Panc1 (cell line): ENCODE measurements around the gene TERB1. TPM values are rescaled to one million over a fixed set of nuclear protein-coding genes. Genes with fewer than 3 reads are reported as not detected.

ENCODE experiments used
- ATAC-seq: fragments of 200-7000 bp; cut with Tn5 transposase; 2 replicates; pipeline ENCODE4 v1.9.1; 2020; ENCODE audit warnings: mild to moderate bottlenecking, moderate library complexity
- BruUV-seq: library from RNA; stranded (reverse); fragments of 400-500 nt; replicated peaks from 2 replicates; lab custom pipeline; 2021; lab: Mats Ljungman, UMichigan
- CTCF ChIA-PET: fragments of 300-600 bp; sonication (Branson Sonifier 250); formaldehyde crosslinking; loops from one replicate; lab custom pipeline; 2022; ENCODE audit warnings: antibody characterized with exemption; lab: Charles Lee
- POLR2A ChIA-PET: fragments of 300-600 bp; sonication (Branson Sonifier 250); formaldehyde crosslinking; loops from one replicate; lab custom pipeline; 2022; ENCODE audit warnings: antibody characterized with exemption; lab: Charles Lee
- DNase-seq: peaks from one replicate; pipeline ENCODE4 v3.0.0-alpha.2; 2010; ENCODE audit warnings: low read depth, low spot score
- H3K27ac ChIP-seq: 2 replicates; pipeline ENCODE4 v1.5.1; 2011; ENCODE audit warnings: mild to moderate bottlenecking, low read length, inconsistent platforms
- H3K27me3 ChIP-seq: fragments of 200-500 bp; sonication (Bioruptor generic); 2 replicates; pipeline ENCODE4 v1.6.0; 2014; ENCODE audit warnings: low read length, inconsistent platforms; ENCODE audit not compliant: control insufficient read depth, insufficient read depth
- H3K36me3 ChIP-seq: fragments of 200-500 bp; sonication (Bioruptor generic); 2 replicates; pipeline ENCODE4 v1.5.1; 2014; ENCODE audit warnings: inconsistent platforms, mild to moderate bottlenecking, low read length, moderate library complexity; ENCODE audit not compliant: control insufficient read depth, insufficient read depth
- H3K4me1 ChIP-seq: 2 replicates; pipeline ENCODE4 v1.5.1; 2011; ENCODE audit warnings: inconsistent platforms, mild to moderate bottlenecking, low read length, moderate library complexity; ENCODE audit not compliant: control insufficient read depth, insufficient read depth
- H3K4me3 ChIP-seq, 2 experiments: 2 replicates each; pipeline ENCODE4 v1.5.1; 2011 to 2012; ENCODE audit warnings: low read depth in 2 of 2, low read length in 2 of 2, mild to moderate bottlenecking in 2 of 2, inconsistent platforms in 1 of 2, moderate library complexity in 1 of 2
- H3K9me3 ChIP-seq: fragments of 200-500 bp; sonication (Bioruptor generic); 2 replicates; pipeline ENCODE4 v1.5.1; 2014; ENCODE audit warnings: low read depth, mild to moderate bottlenecking, inconsistent platforms, low read length, moderate library complexity; ENCODE audit not compliant: control insufficient read depth, insufficient read depth
- POLR2AphosphoS5 ChIP-seq: IDR thresholded peaks from 2 replicates; pipeline ENCODE4 v1.6.1; 2012; ENCODE audit warnings: mild to moderate bottlenecking, low read depth, low read length, moderate library complexity
- REST ChIP-seq, 2 experiments: IDR thresholded peaks; 2 replicates each; pipeline ENCODE4 v1.6.1; 2011 to 2012; ENCODE audit warnings: low read depth in 2 of 2, control low read depth in 1 of 2, low read length in 1 of 2, mild to moderate bottlenecking in 1 of 2, moderate library complexity in 1 of 2; ENCODE audit not compliant: insufficient read depth in 1 of 2
- SIN3A ChIP-seq: IDR thresholded peaks from 2 replicates; pipeline ENCODE4 v1.6.1; 2012; ENCODE audit warnings: low read depth, mild to moderate bottlenecking, low read length, moderate library complexity, borderline replicate concordance; ENCODE audit not compliant: insufficient read depth
- TCF7L2 ChIP-seq: IDR thresholded peaks from 2 replicates; pipeline ENCODE4 v1.6.1; 2011; ENCODE audit warnings: mild to moderate bottlenecking, low read depth, low read length, inconsistent platforms
- in situ Hi-C: cut with HindIII; loops from 2 replicates; pipeline ENCODE4 v1.10.0; 2016; ENCODE audit warnings: low sequenced_read_pairs, low pct_unique_long_range_greater_than_20kb
- intact Hi-C: fragments of 100-400 bp; cut with micrococcal nuclease; formaldehyde crosslinking; loops from one replicate; pipeline ENCODE4 v1.10.0; 2022; ENCODE audit not compliant: unreplicated experiment
- total RNA-seq: library from RNA; stranded (reverse); gene quantifications from one replicate; pipeline ENCODE4 v1.2.1, GENCODE V29; 2021; ENCODE audit not compliant: unreplicated experiment
- TF ChIP-seq, protein P1 (sequence below): fragments of 450-650 bp; IDR thresholded peaks from 2 replicates; pipeline ENCODE4 v1.5.1; 2017; ENCODE audit warnings: mild to moderate bottlenecking

TERB1 gene
- total RNA-seq, 1 experiment from 2014 or later, result not detected

DNA sequence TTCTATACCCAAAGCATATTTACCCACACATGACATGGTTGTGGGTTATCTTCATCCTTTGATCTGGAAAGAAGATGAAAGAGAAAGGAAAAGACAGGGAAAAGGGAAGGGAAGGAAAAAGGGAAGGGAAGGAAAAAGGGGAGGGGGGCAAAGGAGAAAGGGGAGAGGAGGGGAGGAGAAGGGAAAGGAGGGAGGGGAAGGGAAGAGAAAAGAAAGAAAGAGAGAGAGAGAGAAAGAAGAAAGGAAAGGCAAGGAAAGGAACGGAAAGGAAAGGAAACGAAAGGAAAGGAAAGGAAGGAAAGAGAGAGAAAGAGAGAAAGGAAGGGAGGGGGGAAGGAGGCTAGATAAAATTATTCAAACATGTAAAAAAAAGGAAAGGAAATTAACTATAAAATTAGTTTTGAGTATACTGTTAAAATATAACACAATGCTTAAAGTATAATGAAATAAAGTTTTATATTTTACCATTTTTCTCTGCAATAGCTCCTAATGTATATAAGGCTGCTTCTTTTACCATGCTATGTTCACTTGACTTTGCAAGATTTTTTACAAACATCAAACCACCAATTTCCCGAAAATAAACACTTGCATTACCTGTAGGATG is 11.2 kb downstream of the TERB1 start:
- Histone ChIP-seq H3K27me3 (no peaks in the 10 kb centered on the region), H3K9me3 (no peaks in the 10 kb centered on the region), H3K27ac (no peak overlapping the region), H3K4me3 (no peak overlapping the region), H3K4me1 (no peaks in the 10 kb centered on the region), H3K36me3 (no peaks in the 10 kb centered on the region)
- no peak for DNase-seq
- no TSS peak for BruUV-seq
- intact Hi-C loops (no loop called here), in situ Hi-C loops (no loop called here)
- POLR2A ChIA-PET, result no interaction called here
- TF ChIP-seq, protein P1, sequence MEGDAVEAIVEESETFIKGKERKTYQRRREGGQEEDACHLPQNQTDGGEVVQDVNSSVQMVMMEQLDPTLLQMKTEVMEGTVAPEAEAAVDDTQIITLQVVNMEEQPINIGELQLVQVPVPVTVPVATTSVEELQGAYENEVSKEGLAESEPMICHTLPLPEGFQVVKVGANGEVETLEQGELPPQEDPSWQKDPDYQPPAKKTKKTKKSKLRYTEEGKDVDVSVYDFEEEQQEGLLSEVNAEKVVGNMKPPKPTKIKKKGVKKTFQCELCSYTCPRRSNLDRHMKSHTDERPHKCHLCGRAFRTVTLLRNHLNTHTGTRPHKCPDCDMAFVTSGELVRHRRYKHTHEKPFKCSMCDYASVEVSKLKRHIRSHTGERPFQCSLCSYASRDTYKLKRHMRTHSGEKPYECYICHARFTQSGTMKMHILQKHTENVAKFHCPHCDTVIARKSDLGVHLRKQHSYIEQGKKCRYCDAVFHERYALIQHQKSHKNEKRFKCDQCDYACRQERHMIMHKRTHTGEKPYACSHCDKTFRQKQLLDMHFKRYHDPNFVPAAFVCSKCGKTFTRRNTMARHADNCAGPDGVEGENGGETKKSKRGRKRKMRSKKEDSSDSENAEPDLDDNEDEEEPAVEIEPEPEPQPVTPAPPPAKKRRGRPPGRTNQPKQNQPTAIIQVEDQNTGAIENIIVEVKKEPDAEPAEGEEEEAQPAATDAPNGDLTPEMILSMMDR, result no peak
- TF ChIP-seq TCF7L2 (no peak), REST (IDR thresholded peaks at IDR 0.05; ENCODE audit: insufficient read depth in 1 of 2, low read depth in 2 of 2, low read length in 1 of 2) (no peak), SIN3A (no peak), POLR2AphosphoS5 (no peak)
- ATAC-seq, result no peak
- CTCF ChIA-PET, result interaction anchor here (0.7 kb wide), 1 partner anchor 105 kb away, joined by 3 read pairs; no protein-coding TSS in a partner anchor

GRCh38 chr16:66787427-66787826 is 14.0 kb downstream of the TERB1 start:
- H3K27ac ChIP-seq, result no peak overlapping the region
- no peaks in the 10 kb centered on the region for H3K4me1 ChIP-seq
- no peak overlapping the region for H3K4me3 ChIP-seq
- no peaks in the 10 kb centered on the region for H3K27me3 ChIP-seq
- no peak for TF ChIP-seq SIN3A
- TF ChIP-seq TCF7L2, result no peak
- no peaks in the 10 kb centered on the region for H3K36me3 ChIP-seq
- intact Hi-C loops, result no loop called here
- POLR2A ChIA-PET, result no interaction called here
- no peak for ATAC-seq
- CTCF ChIA-PET, result no interaction called here
- no peaks in the 10 kb centered on the region for H3K9me3 ChIP-seq
- no TSS peak for BruUV-seq
- in situ Hi-C loops, result no loop called here
- DNase-seq, result no peak

- Histone ChIP-seq H3K4me1 (no peaks in the 10 kb centered on the region), H3K4me3 (no peak overlapping the region), H3K9me3 (no peaks in the 10 kb centered on the region), H3K36me3 (no peaks in the 10 kb centered on the region), H3K27ac (no peak overlapping the region), H3K27me3 (no peaks in the 10 kb centered on the region)
- ATAC-seq (no peak), DNase-seq (no peak)
- ChIA-PET CTCF (no interaction called here), POLR2A (no interaction called here)
- TF ChIP-seq, protein P1, result no peak
- TF ChIP-seq POLR2AphosphoS5, result no peak
- no peak for TF ChIP-seq SIN3A
- TF ChIP-seq TCF7L2, result no peak
- no peak for TF ChIP-seq REST (IDR thresholded peaks at IDR 0.05; ENCODE audit: insufficient read depth in 1 of 2, low read depth in 2 of 2, low read length in 1 of 2)
- BruUV-seq, result no TSS peak
- in situ Hi-C loops, result no loop called here
- intact Hi-C loops, result no loop called here
Observed at GRCh38 chr16:66786551-66786950, 14.8 kb downstream of the TERB1 start.
